HFF-Myc (cell line): ENCODE results near the gene ADNP.

Source experiments
- DNase-seq: peaks from one replicate; pipeline ENCODE4 v3.0.0-alpha.2; 2011; ENCODE audit warnings: low read depth; ENCODE audit errors: extremely low read depth
- H3K4me3 ChIP-seq: replicated peaks from 2 replicates; pipeline ENCODE4 v1.5.1; 2011; ENCODE audit warnings: low read depth, mild to moderate bottlenecking, control low read depth, low read length
- CTCF ChIP-seq: IDR thresholded peaks from 2 replicates; pipeline ENCODE4 v1.5.1; 2012; ENCODE audit warnings: mild to moderate bottlenecking, low read depth, low read length, control low read depth; ENCODE audit errors: missing control alignments

Gene ADNP

GRCh38 chr20:50932691-50933280 is 1.5 kb upstream of the ADNP start:
- peak; percentile 42 for DNase-seq
- TF ChIP-seq CTCF = no peak
- H3K4me3 ChIP-seq = no peak overlapping the region

GRCh38 chr20:50932016-50932485 is 814 bp upstream of the ADNP start:
- no peak for TF ChIP-seq CTCF
- no peak for DNase-seq
- H3K4me3 ChIP-seq = peak overlapping the region; percentile 40

GRCh38 chr20:50930976-50931305 is 296 bp downstream of the ADNP start:
- H3K4me3 ChIP-seq = peak overlapping the region; percentile 40
- no peak for DNase-seq

GRCh38 chr20:50930139-50930975 is 880 bp downstream of the ADNP start:
- no peak for DNase-seq
- peak overlapping the region; percentile 79 for H3K4me3 ChIP-seq
- TF ChIP-seq CTCF = no peak

More at GRCh38 chr20:50930976-50931305, 296 bp downstream of the ADNP start:
- TF ChIP-seq CTCF = no peak

- H3K4me3 ChIP-seq = peak overlapping the region; percentile 79
- TF ChIP-seq CTCF = peak; percentile 100
- peak; percentile 94 for DNase-seq
Measured at GRCh38 chr20:50929299-50930138, 1.7 kb downstream of the ADNP start.

GRCh38 chr20:50928469-50928868 is 2.8 kb downstream of the ADNP start:
- no peak for TF ChIP-seq CTCF
- no peak for DNase-seq
- peak overlapping the region; percentile 79 for H3K4me3 ChIP-seq
